Mammary epithelial cell (primary cell): ENCODE measurements around the gene SMAD6.

ENCODE experiments used
- EZH2 ChIP-seq: IDR thresholded peaks from 2 replicates; pipeline ENCODE4 v1.6.1; 2012; ENCODE audit warnings: low read length, inconsistent platforms, borderline replicate concordance
- TF ChIP-seq, protein P1 (sequence below), 2 donors: IDR thresholded peaks in 1 of 2; conservative IDR thresholded peaks in 1 of 2; 2 replicates each; pipeline ENCODE4 v1.5.1; 2011 to 2012; ENCODE audit warnings: inconsistent platforms in 2 of 2, low read length in 2 of 2, mild to moderate bottlenecking in 2 of 2, control low read depth in 1 of 2, low read depth in 1 of 2; ENCODE audit not compliant: insufficient read depth in 1 of 2; ENCODE audit errors: extremely low read depth in 1 of 2

DNA sequence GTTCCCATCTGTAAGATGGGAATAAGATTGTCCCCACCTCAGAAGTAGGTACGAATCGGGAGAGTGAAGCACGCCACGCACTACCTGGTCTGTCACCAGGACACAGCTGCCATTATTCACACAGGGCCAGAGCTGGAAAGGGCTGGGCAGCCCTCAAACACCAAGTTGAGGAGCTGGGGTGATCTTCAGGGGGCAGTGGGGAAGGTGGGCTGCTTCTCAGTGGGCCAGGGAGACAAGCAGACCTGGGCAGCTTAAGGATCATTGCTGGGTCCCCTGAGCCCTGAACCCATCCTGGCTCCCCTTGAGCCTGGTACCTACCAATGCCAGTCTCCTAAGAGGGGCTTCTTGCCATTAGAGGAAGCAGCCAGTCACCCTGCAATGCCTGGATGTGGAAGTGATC, 82.1 kb downstream of the SMAD6 start:
- TF ChIP-seq, protein P1, sequence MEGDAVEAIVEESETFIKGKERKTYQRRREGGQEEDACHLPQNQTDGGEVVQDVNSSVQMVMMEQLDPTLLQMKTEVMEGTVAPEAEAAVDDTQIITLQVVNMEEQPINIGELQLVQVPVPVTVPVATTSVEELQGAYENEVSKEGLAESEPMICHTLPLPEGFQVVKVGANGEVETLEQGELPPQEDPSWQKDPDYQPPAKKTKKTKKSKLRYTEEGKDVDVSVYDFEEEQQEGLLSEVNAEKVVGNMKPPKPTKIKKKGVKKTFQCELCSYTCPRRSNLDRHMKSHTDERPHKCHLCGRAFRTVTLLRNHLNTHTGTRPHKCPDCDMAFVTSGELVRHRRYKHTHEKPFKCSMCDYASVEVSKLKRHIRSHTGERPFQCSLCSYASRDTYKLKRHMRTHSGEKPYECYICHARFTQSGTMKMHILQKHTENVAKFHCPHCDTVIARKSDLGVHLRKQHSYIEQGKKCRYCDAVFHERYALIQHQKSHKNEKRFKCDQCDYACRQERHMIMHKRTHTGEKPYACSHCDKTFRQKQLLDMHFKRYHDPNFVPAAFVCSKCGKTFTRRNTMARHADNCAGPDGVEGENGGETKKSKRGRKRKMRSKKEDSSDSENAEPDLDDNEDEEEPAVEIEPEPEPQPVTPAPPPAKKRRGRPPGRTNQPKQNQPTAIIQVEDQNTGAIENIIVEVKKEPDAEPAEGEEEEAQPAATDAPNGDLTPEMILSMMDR (conservative IDR thresholded peaks at IDR 0.05 in 1 of 2, IDR thresholded peaks at IDR 0.05 in 1 of 2; ENCODE audit: extremely low read depth in 1 of 2, insufficient read depth in 1 of 2, low read depth in 1 of 2, low read length in 2 of 2) = no peak
- TF ChIP-seq EZH2 = no peak
